M059J (cell line): ENCODE measurements around the gene SEZ6L. TPM values are rescaled to one million over a fixed set of nuclear protein-coding genes. Genes with fewer than 3 reads are reported as not detected.

Source experiments
- DNase-seq: peaks from one replicate; pipeline ENCODE4 v3.0.0-alpha.2; 2012; ENCODE audit warnings: low read depth
- total RNA-seq: library from RNA; depleted of rRNA; stranded (reverse); fragments of >200 nt; shearing (Covaris generic); gene quantifications from 2 replicates; pipeline ENCODE4 v1.2.3, GENCODE V29; 2014; rRNA removed

SEZ6L gene
- not detected in 2 replicates for total RNA-seq

DNA sequence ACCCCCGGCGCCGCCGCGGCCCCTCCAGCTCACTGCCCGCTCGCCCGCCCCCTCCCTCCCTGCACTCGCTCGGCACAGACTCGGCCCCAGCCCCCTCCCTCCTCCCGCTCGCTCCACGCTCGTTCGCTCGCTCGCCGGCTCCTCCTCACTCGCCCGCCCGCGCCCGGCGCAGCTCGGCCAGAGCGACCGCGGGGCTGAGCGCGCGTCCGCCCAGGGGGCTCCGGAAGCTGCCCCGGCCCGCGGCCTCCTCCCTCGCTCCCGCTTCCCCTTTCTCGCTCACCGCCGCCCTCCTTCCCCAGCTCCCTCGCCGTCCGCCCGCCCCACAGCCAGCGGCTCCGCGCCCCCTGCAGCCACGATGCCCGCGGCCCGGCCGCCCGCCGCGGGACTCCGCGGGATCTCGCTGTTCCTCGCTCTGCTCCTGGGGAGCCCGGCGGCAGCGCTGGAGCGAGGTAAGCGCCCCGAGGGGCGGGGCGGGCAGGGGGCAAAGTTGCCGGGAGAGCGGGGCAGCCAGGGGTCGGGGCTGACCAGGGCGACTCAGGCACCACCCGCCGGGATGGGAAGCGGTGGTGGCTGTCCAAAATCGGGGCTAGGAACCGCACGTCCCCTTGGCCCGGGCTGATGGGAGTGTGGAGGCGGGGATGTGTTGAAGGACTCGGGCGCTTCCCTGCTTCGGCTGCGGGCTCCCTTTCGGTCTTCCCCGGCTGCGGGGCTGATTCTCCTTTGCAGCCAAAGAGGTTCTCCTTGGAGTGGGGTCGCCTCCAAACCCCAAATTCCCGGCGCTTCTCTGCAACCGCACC, at the start of gene SEZ6L:
Gene SEZ6L (plus strand): TSS at position 148 of the 797 bp plus-strand sequence. CDS start 208 bp downstream, at position 356.
- no peak for DNase-seq

DNA sequence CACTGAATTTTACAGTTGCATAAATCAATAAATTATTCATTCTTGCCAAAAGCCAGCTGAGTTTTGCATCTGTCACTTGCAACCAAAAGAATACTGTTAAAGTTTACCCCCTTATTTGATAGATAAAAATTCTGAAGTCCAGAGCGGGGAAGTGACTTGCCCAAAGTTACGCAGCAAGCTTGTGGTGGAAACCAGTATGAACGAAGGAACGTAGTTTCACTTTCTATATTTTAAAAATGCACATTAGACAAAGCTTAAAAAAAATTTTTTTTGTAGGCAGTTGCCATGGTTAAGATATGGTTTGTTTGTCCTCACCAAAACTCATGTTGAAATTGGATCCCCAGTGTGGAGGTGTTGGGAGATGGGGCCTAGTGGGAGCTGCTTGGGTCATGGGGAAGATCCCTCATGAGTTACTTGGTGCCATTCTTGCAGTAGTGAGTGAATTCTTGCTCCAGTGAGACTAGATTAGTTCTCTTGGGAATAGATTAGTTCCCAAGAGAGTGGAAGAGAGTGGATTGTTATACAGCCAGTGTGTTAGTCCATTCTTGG, 46.3 kb upstream of the SEZ6L start:
- peak; percentile 7 for DNase-seq

DNA sequence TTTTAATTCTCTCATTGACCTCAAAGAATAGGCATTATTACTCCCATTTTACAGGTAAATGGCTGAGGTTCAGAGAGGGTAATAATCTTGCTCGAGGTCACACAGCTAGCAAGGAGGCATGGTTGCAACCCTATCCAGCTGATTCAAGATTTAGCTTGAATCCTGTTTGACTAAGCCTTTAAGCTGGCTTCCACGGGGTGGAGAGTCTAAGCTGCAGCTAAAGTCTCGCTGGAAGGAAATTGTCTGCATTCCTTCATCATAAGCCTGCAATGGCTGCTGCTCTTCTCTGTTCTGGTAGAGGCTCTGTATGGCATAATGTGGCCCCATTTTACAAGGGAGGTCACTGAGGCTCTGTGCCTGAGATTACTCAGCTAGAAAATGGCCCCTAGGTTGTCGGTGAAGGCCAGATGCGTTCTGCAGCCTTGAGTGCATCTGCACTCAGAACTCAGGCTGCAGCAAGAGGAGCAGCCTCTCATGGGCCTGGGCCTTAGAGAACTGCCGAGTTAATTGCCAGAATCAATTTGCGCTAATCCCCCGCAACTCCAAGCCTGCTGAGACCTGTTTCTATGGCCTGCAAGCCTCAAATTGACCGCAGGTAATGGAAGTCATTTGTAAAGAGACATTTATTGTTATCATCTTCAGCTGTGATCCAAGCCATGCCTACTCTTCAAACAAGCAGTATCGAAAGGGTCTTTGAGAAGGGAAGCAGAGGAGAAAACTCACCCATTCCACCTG, 44.1 kb upstream of the SEZ6L start:
- DNase-seq: no peak

DNA sequence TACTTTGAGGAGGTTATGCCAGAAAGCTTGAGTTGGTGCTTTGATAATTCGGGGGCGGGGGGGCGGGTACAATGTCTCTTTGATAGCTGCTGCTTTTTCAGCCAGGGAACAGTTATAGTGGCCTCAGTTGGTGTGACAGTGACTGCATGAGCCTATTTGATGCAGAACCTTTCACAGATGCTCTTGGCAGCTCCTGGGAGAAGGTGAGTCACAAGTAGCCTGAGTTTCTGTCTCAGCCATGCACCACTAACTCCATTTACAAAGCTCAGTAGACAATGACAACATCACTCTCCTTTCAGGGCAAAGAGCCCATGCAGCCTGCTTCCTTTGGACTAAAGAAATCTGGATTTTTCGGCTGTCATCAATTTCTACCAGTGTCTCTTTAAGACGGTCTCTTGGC, 42.1 kb upstream of the SEZ6L start:
- no peak for DNase-seq

DNA sequence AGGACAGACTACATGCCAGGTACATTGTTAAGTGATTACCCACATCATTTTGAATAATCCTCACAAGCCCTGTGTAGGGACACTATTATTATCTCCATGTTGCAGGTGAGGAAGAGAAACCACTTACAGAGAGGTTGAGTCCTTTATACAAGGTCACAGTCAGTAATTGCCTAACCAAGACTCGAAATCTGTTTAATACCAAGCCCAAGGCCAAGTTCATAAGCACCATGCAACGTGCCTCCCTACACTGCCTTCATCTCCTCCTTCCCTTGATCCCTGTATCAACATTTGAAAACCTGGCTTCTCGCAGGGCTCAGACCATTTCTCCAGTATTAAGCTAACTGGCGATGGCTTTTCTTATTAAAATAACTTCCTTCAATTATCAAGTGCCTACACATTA, 41.7 kb upstream of the SEZ6L start:
- DNase-seq: no peak

DNA sequence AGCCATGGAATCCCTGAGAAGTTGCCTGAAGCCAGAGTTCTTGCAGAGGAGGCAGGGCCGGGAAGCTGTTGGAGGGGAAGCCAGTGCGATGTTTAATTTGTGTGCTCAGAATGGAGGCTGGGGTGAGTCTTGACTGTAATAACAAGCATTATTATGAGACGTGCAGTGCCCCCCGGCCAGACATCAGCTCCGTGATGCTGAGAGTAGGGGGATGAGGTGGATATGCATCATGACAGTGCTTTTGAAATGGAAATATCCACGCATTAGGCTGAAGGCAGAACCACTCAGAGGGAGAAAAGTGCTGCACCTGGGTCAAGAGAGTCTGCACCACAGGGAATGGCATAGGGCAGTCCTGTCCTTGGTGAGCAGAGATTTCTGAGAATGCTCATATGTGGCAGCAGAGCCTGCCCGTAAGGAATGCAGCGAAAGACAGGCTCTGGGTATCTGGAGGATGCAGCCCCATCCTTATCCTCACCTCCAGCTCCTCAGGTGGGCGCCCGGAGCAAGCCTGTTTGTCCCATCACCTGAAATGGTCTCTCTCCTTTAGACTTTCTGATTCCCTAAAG, 37.6 kb upstream of the SEZ6L start:
- DNase-seq: no peak

DNA sequence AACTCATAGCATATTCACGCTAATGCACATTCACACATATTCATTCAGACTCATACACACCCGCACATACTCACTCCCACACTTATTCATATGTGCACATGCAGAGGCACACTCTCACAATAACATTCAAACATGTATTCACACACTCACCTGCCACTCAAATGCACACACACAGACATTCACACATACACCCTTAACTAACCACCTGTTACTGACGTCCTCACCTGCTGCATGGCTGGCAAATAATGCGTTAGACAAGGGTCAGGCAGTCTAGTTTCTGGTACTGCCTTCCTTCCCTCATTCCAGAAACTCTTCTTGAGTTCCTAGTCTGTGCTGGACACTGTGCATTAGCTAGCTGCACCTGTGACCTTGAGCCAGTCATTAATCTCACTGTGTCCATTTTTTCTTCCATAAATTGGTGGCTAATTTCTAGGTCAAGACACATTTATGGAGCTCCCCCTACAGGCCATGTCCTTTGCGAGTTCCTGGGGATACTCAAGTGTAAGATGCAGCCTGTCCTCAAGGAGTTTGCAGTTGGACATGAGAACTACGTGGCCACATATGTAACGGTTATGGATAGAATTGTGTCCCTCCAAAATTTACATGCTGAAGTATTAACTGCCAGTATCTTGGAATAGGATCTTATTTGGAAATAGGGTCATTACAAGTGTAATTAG, 34.5 kb upstream of the SEZ6L start:
- DNase-seq: peak; percentile 3

DNA sequence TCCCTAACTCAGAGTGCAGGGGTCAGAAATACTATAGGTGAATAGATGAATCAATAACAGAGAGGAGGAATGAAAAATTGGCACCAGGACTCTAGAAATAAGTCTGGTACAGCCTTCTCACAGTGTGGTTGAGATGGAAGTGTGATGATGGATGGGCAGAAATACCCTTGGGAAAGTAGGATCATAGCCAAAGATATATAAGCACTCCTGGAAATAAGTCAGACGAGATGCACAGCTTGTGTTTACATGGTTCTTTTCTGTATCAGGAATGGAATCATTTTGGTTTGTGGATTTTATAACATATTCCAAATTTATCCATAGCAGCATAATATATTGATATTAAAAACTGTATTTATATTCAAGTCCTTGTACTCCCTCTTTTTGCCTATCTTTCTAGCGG, 33.5 kb upstream of the SEZ6L start:
- DNase-seq: no peak

DNA sequence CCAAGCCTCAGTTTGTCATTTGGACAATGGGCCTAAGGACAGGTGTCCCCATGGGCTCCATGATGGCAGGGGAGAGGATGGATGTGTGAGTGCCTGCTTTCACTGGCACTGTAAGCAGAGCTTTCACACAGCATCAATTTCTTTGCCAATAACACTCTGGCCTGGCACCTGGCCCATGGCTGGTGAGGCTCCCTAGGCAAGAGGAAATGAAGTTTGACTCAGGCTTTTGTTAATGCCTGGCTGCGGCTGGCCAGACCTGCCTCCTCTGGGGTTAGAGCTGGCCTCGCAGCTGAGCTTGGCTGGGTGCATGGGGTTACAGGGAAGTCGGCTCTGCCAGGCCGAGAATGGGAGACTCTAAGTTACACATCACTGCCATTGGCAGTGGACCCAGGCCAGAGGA, 30.0 kb upstream of the SEZ6L start:
- DNase-seq: peak; percentile 32

DNA sequence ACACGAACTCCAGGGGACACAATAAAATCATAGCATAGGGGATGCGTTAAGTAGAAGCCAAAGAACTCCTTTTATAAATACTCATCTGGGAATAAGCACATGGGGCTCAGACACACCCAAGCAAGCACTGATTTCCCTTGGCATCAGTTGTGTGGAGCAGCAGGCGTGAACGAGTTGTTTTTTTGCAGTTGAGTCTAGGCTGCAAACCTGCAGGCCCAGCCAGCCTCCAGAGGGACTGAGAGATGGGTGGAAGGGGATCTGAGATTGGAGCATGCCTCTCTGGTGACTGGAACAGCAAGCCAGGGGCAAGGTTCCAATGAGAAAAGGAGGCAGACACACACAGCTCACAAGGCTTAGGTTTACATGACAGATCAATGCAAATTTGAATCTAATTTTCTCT, 27.4 kb upstream of the SEZ6L start:
- no peak for DNase-seq

DNA sequence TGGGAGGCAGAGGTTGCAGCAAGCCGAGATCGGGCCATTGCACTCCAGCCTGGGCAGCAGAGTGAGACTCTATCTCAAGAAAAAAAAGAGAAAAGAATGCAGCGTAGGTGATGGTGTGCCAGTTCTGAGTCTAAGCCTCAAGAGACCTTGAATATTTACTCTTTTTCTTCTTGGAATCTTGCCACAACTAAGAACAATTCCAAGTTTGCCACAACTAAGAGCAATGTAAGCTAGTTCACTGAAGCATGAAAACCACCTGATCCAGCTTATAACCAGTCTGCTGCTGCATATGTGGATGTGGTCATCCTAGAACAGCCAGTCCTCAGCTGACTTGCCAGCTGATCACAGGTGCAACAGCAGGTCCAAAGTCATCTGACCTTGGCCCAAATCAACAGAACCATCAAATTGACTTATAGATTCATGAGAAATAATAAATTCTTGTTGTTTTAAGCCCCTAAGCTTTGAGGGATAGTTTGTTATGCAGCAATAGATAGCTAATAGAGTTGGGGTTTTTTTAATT, 25.4 kb upstream of the SEZ6L start:
- peak; percentile 25 for DNase-seq

DNA sequence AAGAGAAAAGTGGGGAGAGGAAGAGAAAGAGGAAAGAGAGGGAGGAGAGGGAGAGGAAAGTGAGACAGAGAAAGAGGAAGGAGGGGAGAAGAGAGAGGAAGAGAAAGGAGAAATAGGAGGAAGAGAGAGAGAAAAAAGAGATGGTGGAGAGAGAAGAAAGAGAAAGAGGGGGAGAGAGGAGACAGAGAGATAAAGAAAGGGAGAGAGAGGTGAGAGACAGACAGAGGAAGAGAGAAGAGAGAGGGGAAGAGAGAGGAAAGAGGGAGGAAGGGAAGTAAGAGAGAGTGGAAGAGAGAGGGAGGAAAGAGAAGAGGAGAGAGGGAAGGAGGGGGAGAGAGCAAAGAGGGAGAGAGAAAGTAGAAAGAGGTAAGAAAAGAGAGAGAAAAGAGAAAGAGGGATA, 9.4 kb upstream of the SEZ6L start:
- DNase-seq: no peak

DNA sequence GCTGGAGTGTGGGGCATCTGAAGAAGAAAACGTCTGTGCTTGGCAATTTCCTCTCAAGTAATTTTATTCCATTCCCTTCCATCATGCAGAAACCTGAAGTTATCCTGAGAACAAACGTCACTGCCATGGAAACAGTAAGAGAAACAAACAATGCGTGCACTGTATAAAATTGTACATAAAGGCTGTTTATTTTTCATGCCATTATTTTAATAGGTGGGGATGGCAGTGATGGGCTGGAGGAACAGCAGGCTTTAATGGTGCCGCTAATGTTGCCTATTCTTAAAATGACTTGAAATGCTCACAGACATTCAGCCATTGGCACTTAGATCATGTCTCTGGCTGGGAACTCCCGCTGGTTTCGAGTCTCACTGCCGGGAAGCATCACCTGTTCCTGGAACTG, 7.5 kb upstream of the SEZ6L start:
- DNase-seq: peak; percentile 1

DNA sequence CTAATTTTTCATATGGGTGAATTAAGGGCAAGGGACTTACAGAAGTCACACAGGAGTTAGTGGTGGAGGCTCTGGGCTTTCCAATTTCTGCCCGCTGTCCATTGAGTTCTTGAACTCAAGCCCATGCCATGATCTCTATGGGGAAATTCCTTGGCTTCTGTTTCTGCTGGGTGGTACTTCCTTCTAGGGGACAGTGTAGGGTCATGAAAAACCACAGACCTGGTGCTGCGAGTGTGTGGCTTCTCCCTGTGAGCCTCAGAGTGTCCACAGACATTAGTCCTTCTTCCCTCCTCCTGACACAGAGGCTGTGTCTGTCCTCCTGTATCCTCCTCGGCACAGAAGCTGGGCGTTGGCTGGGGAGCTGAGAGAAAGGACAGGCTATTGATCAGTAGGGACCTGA, 6.3 kb upstream of the SEZ6L start:
- DNase-seq: no peak

DNA sequence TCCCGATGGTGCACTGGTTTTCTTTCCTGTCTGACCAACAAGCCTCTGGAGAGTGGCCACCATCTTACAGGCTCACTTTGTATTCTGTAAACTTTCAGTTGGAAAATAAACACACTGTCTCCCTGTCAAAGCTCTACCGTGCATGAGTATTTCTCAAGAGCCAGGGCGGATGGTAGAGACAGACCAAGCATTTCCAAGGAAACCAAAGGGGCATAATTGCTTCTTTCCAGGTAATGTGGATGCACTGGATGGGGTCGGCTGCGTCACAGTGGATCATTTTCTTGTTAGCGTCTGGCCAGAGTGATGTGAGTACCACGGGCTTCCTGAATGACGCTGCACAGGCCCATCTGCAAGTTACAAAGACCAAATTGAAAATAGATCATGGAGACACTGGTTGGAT, 5.1 kb upstream of the SEZ6L start:
- DNase-seq: no peak

DNA sequence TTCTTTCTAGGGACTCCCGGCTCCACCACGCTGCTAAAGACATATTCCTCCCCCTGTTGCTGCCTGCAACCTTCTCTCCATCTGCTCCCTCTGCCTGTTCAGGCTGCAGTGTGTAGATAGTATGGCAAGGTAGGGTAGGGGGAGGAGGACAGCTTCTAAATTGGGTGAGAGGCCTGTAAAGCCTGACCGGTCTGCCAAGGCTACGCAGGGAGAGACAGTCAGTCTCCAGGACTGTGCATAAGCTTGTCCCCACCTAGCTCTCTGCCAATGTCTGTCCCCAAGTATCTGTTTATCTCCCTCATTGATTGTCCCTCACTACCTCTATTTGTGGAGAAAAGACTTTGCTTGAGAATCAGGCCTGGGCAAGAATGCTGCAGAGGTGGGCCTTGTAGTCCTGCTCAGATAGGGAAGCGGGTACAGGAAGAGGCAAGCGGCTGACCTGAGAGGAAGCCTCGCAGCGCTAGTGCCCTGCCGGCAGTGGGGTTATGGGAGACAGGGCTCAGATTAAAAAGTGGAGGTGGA, 871 bp upstream of the SEZ6L start:
- no peak for DNase-seq

DNA sequence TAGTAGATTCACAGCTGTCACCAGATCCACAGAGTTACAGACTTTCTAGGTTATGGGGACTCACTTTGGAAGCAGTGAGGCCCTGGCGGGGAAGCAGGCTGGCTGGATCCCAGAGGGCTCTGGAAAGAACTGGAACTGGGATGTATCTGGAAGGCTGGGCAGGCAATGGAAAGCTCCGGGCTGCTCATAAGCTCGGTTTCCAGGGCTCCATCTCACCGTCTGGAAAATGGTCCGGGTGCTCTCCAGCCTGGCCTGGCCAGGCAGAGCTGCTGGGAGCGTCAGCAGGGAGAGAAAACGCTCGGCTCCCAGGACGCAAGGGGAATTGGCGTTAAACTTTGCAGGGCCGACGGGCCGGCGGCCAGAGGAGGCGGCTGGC, 335 bp upstream of the SEZ6L start:
- DNase-seq: no peak

DNA sequence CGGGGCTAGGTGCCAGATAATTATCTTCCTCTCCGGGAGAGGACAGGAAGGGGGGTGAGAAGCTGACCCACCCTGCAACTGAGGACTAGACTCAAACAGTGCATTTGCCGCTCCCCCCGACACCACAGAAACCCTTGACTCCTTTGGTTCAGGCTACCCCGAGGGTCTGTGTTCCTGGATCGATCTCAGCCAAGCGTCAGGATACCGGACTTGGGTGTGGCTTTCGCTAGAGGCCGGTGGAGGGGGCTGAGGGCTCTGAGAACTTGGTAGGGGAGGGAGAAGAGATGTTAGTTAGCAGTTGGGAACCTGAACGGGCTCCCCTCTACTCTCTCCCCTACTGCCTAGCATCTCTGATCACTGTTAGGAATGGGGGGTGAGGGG, 840 bp downstream of the SEZ6L start:
- no peak for DNase-seq

DNA sequence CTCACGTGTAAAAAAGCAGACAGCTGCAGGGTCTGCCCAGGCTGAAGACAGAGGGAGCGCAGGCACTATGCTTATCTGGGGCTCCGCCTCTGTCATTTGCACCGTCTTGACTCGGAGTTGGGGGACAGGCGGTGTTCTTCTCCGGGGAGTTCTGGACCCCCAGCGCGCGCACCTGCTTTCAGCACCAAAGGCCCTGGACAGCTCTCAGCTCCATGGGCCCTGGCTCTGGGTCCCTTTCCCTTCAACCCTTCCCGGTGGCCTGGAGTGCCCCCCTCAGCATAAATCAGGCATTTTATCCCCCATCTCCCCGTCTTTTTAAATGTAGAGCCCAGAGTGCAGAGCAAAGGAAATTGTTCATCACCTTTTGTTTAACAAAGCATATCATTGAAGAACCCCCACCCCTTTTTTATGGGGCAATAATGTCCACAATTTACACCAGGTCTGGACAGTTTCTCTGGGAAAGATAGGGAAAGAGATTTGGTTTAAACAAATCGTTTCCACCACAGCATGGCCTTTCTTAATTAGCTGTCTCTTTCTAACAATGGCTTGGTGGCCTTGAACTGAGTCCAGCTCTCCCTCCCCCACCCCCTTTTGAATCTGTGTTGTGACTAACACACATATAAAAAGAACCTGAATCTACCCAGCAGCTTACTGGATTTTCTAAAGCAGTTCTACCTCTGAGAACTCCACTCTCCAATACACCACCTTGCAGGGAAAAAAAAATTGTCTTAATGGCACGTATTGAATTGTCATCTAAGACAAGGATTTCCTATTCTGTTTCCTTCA, 1.7 kb downstream of the SEZ6L start:
- DNase-seq: peak; percentile 4

DNA sequence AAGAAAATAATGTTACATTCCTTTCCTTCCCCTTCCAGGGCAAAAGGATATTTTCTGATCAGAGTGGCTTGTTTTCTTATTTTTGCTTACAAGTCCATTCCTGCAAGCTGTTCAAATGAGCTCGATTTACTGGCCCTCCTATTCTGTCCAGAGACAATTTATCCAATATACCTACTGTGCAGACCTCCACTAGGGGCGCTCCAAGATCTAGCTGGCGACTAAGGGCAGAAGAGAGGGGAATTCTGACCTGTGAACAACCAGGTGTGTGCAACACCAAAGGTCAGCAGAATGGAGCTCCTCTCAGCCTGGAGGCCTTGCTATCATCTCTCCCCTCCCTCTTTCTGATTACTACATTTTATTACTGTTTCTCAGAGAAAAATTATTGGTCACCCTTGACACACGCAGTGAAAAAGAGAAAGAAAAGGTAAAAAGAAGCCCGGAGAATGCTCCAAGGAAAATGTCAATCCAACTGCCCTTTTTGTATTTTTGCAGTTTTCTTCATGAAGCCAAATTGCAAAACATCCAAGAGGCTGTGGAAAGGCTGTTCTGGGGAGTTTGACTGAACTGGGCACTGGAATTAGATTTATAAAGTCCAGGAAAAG, 3.2 kb downstream of the SEZ6L start:
- peak; percentile 19 for DNase-seq
